HL-60 (cell line): Measurements from ENCODE around the gene RAB6C.
"Not testable (repeated sequence)": the region's sequence is repeated elsewhere in the genome, so short reads cannot be mapped to it uniquely, and the experiment has no call there.

Source experiments
- DNase-seq, 2 experiments: peaks; one replicate each; pipeline ENCODE4 v3.0.0-alpha.2; 2010 to 2020; ENCODE audit warnings: low read depth in 1 of 2, low spot score in 1 of 2
- H3K27ac ChIP-seq: fragments of 250-450 bp; sonication (Bioruptor Pico); replicated peaks from 2 replicates; pipeline ENCODE4 v1.5.1; 2020; ENCODE audit warnings: mild to moderate bottlenecking, moderate library complexity
- H3K27me3 ChIP-seq: fragments of 250-450 bp; sonication (Bioruptor Pico); 2 replicates; pipeline ENCODE4 v1.5.1; 2021; ENCODE audit warnings: mild to moderate bottlenecking, moderate library complexity; ENCODE audit not compliant: insufficient read depth, poor library complexity, severe bottlenecking
- H3K4me3 ChIP-seq: replicated peaks from 2 replicates; pipeline ENCODE4 v1.5.1; 2011; ENCODE audit warnings: mild to moderate bottlenecking, control low read depth, low read length; ENCODE audit not compliant: insufficient read depth
- GABPA ChIP-seq: IDR thresholded peaks from 2 replicates; pipeline ENCODE4 v1.6.1; 2012; ENCODE audit warnings: low read depth
- POLR2AphosphoS5 ChIP-seq: IDR thresholded peaks from 2 replicates; pipeline ENCODE4 v1.6.1; 2012; ENCODE audit warnings: low read depth
- SPI1 ChIP-seq: IDR thresholded peaks from 2 replicates; pipeline ENCODE4 v1.6.1; 2012; ENCODE audit warnings: low read depth, mild to moderate bottlenecking, borderline replicate concordance
- TF ChIP-seq, protein P1 (sequence below): IDR thresholded peaks from one replicate; pipeline ENCODE4 v1.5.1; 2011; ENCODE audit warnings: low read length, control low read depth, inconsistent platforms; ENCODE audit not compliant: insufficient read depth
- TF ChIP-seq, protein P2 (sequence below): IDR thresholded peaks from 2 replicates; pipeline ENCODE4 v1.6.1; 2012; ENCODE audit warnings: low read depth; ENCODE audit not compliant: insufficient replicate concordance

RAB6C gene

GRCh38 chr2:129980246-129980645, 780 bp downstream of the RAB6C start:
- H3K27ac ChIP-seq, result not testable (repeated sequence)
- H3K27me3 ChIP-seq, result peaks cover 11% of the 10 kb centered on the region

DNA sequence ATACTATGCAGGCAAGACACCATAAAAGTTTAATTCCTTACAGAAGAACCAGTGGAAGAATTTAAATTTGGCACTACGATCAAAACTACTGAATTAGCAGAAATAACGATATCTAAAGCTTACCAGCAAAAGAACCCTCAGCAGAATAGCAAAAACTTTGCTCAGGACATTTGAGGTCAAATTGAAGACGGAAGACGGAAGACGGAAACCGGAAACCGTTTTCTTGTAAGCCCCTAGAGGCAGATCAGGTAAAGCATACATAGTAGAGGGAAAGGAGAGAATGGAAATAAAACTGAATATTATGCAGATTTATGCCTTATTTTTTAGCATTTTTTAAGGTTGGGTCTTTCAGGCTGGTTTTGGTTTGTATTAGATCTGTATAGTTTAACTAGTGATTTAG, 2.2 kb downstream of the RAB6C start:
- not testable (repeated sequence) for DNase-seq, H3K27ac ChIP-seq, H3K4me3 ChIP-seq
- H3K27me3 ChIP-seq, result peaks cover 11% of the 10 kb centered on the region

More at GRCh38 chr2:129980246-129980645, 780 bp downstream of the RAB6C start:
- not testable (repeated sequence) for H3K4me3 ChIP-seq
- DNase-seq, result peak in 1 of 2 experiments; percentile 15
- peak; percentile 72 for TF ChIP-seq SPI1

- no peak overlapping the region for H3K4me3 ChIP-seq
- DNase-seq, result no peak
- TF ChIP-seq GABPA (no peak), SPI1 (no peak), POLR2AphosphoS5 (no peak)
- TF ChIP-seq, protein P1, sequence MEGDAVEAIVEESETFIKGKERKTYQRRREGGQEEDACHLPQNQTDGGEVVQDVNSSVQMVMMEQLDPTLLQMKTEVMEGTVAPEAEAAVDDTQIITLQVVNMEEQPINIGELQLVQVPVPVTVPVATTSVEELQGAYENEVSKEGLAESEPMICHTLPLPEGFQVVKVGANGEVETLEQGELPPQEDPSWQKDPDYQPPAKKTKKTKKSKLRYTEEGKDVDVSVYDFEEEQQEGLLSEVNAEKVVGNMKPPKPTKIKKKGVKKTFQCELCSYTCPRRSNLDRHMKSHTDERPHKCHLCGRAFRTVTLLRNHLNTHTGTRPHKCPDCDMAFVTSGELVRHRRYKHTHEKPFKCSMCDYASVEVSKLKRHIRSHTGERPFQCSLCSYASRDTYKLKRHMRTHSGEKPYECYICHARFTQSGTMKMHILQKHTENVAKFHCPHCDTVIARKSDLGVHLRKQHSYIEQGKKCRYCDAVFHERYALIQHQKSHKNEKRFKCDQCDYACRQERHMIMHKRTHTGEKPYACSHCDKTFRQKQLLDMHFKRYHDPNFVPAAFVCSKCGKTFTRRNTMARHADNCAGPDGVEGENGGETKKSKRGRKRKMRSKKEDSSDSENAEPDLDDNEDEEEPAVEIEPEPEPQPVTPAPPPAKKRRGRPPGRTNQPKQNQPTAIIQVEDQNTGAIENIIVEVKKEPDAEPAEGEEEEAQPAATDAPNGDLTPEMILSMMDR, result no peak
- TF ChIP-seq, protein P2, sequence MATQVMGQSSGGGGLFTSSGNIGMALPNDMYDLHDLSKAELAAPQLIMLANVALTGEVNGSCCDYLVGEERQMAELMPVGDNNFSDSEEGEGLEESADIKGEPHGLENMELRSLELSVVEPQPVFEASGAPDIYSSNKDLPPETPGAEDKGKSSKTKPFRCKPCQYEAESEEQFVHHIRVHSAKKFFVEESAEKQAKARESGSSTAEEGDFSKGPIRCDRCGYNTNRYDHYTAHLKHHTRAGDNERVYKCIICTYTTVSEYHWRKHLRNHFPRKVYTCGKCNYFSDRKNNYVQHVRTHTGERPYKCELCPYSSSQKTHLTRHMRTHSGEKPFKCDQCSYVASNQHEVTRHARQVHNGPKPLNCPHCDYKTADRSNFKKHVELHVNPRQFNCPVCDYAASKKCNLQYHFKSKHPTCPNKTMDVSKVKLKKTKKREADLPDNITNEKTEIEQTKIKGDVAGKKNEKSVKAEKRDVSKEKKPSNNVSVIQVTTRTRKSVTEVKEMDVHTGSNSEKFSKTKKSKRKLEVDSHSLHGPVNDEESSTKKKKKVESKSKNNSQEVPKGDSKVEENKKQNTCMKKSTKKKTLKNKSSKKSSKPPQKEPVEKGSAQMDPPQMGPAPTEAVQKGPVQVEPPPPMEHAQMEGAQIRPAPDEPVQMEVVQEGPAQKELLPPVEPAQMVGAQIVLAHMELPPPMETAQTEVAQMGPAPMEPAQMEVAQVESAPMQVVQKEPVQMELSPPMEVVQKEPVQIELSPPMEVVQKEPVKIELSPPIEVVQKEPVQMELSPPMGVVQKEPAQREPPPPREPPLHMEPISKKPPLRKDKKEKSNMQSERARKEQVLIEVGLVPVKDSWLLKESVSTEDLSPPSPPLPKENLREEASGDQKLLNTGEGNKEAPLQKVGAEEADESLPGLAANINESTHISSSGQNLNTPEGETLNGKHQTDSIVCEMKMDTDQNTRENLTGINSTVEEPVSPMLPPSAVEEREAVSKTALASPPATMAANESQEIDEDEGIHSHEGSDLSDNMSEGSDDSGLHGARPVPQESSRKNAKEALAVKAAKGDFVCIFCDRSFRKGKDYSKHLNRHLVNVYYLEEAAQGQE, result no peak
- peaks cover 7% of the 10 kb centered on the region for H3K27me3 ChIP-seq
- H3K27ac ChIP-seq, result no peak overlapping the region
Measured at GRCh38 chr2:129984426-129984825, 5.0 kb downstream of the RAB6C start.

- not testable (repeated sequence) for DNase-seq, H3K4me3 ChIP-seq, H3K27ac ChIP-seq
- peaks cover 14% of the 10 kb centered on the region for H3K27me3 ChIP-seq
Measured at GRCh38 chr2:129992415-129993006, 13.0 kb downstream of the RAB6C start.

DNA sequence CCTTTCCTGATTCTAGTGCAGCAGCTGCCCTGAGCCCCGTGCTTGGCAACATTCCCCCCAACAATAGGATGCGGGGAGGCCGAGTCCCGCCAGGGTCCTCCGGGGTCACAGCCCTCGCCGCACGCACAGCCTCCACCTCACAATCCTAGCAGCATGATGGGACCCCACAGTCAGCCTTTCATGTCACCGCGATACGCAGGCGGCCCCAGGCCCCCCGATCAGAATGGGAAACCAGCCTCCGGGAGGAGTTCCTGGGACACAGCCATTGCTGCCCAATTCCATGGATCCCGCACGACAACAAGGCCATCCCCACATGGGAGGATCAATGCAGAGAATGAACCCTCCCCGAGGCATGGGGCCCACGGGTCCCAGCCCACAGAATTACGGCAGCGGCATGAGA, 13.7 kb downstream of the RAB6C start:
- H3K4me3 ChIP-seq, H3K27ac ChIP-seq, DNase-seq: not testable (repeated sequence)
- H3K27me3 ChIP-seq, result peaks cover 14% of the 10 kb centered on the region

GRCh38 chr2:129996657-129997237, 17.3 kb downstream of the RAB6C start:
- not testable (repeated sequence) for H3K27ac ChIP-seq, H3K4me3 ChIP-seq, H3K27me3 ChIP-seq, DNase-seq

- DNase-seq, H3K4me3 ChIP-seq, H3K27me3 ChIP-seq, H3K27ac ChIP-seq: not testable (repeated sequence)
Measured at GRCh38 chr2:129998771-129999170, 19.3 kb downstream of the RAB6C start.

- not testable (repeated sequence) for H3K4me3 ChIP-seq, H3K27ac ChIP-seq, H3K27me3 ChIP-seq, DNase-seq
Measured at GRCh38 chr2:130005862-130006261, 26.4 kb downstream of the RAB6C start.

- H3K27me3 ChIP-seq, DNase-seq, H3K27ac ChIP-seq, H3K4me3 ChIP-seq: not testable (repeated sequence)
Measured at GRCh38 chr2:130016701-130017100, 37.2 kb downstream of the RAB6C start.
